Natural killer cell (primary cell): Measurements from ENCODE around the gene HELZ2. TPM values are rescaled to one million over a fixed set of nuclear protein-coding genes. Genes with fewer than 3 reads are reported as not detected.

Experiments used
- total RNA-seq, 4 donors: library from RNA; stranded (reverse); fragments of 120-200 nt in 1 of 4; gene quantifications; one replicate each; pipeline versions ENCODE4 v1.2.3 to v1.2.4, GENCODE V29; 2013 to 2022

The HELZ2 gene
- total RNA-seq, 3 donors from 2014 or later (not counting 1 experiment from before 2014, with no cell fraction given) = 85.2 to 90.7 (median 89.4) TPM

Other genes starting within 250 kb of the HELZ2 start
- not detected for gene CHRNA4, start 212.9 kb downstream of the HELZ2 start, total RNA-seq
- gene KCNQ2, start 101.6 kb downstream of the HELZ2 start, total RNA-seq = not detected
- gene EEF1A2, start 75.2 kb downstream of the HELZ2 start, total RNA-seq = under 1 TPM; 0.14 to 0.86 (median 0.35) TPM
- gene PPDPF, start 53.5 kb downstream of the HELZ2 start, total RNA-seq = 100 to 1,000 TPM in 2 of 3 donors, 10 to 100 TPM in 1; 95.5 to 197 (median 159) TPM
- gene PTK6, start 36.9 kb downstream of the HELZ2 start, total RNA-seq = under 1 TPM in 2 of 3 donors, not detected in 1; 0.16 to 0.48 TPM
- gene SRMS, start 26.5 kb downstream of the HELZ2 start, total RNA-seq = under 1 TPM in 2 of 3 donors, not detected in 1; 0.16 to 0.23 TPM
- under 1 TPM; 0.19 to 0.75 (median 0.25) TPM for gene FNDC11, start 20.1 kb downstream of the HELZ2 start, total RNA-seq
- 10 to 100 TPM; 11.7 to 15.1 (median 14.6) TPM for gene GMEB2, start 52.9 kb upstream of the HELZ2 start, total RNA-seq
- 10 to 100 TPM in 1 of 3 donors, 1 to 10 TPM in 2; 6.7 to 12.9 (median 8.3) TPM for gene STMN3, start 79.2 kb upstream of the HELZ2 start, total RNA-seq
- 10 to 100 TPM; 36.3 to 52.0 (median 40.4) TPM for gene RTEL1, start 84.1 kb upstream of the HELZ2 start, total RNA-seq
- not detected for gene TNFRSF6B, start 122.4 kb upstream of the HELZ2 start, total RNA-seq
- gene ARFRP1, start 133.7 kb upstream of the HELZ2 start, total RNA-seq = 10 to 100 TPM; 43.9 to 55.8 (median 50.6) TPM
- 10 to 100 TPM; 39.3 to 47.7 (median 46.1) TPM for gene ZGPAT, start 133.8 kb upstream of the HELZ2 start, total RNA-seq
- 10 to 100 TPM; 86.5 to 94.4 (median 91.7) TPM for gene LIME1, start 162.4 kb upstream of the HELZ2 start, total RNA-seq
- 100 to 1,000 TPM in 1 of 3 donors, 10 to 100 TPM in 2; 90.4 to 100 (median 95.5) TPM for gene SLC2A4RG, start 165.5 kb upstream of the HELZ2 start, total RNA-seq